SIG-M5 treated with dmso at 0.1 percent for 504 hours (cell line): Measurements from ENCODE around the gene C1QTNF6.
A peak's percentile ranks its signal among the peaks of the same experiment; 100 is the strongest.

Experiments used
- DNase-seq: peaks from one replicate; lab custom pipeline; 2025; ENCODE audit not compliant: unreplicated experiment; lab: John Stamatoyannopoulos, UW

The C1QTNF6 gene

DNA sequence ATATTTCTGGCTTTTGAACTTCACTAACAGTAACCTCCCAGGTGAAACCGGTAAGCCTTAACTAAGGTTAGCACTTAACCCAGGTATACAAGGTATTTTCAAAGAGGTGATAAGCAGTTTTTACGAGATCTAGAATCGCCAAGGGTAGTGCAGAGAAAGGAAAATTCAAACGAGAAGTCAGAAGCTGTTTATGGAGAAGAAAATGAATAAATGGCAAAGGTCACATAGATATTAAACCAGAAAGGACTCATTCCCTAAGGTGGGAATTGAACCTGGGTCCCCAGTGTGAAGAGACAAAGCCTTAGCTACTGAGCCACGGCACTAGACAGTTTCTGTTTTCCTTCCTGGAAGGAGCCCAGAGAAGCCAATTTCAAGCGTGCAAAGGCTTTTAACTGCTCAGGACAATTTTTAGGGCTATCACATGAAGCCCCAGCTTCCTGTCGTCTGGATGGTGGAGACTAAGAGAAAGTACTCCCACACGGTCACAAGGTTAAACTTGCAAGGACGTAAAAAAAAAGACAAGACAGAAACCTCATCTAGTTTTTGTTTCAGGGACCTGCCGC, 5.7 kb upstream of the C1QTNF6 start:
- DNase-seq, result no peak

- DNase-seq, result no peak
Observed at GRCh38 chr22:37192741-37193140, 4.7 kb upstream of the C1QTNF6 start.

DNA sequence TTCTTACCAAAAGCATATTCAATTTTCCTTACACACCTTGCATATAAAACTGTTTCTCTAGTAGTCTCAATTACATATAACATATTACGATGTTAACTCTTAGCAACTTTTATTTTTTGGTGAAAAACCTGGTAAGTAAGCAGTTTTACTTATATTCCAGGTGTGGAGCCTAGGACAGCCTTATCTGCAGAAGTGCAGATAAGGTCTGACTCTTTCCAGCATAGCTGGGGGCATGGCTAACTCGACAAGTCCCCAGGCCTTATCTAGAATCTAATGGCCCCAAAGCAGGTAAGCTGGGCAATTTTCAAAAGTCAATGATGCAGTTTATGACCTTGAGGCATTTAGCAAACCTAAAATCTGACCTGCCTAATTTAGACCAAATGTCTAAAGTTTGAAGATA, 4.2 kb upstream of the C1QTNF6 start:
- no peak for DNase-seq

DNA sequence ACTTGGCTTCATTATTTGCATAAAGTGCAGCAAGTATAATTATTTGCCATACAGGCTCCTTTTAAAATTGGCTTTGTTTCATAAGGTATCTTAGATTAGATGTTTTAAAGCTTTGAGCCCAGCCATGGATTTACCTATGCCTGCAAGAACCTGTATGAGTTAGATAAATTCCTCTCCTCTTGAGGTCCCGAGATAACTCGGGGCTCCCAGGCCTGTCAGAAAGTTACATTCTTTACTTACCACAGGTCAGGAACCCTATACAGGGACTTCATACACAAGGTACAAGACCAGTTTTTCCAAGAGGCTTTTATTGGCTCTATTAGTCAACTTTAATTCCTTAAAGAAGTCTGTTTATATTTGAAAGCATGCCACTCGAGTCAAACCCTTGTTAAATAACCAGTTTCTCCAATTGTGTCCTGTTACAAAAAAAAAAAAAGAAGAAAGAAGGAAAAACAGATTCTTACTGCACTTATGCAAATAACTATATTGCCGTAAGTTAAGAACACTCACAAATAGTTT, 2.3 kb upstream of the C1QTNF6 start:
- DNase-seq, result no peak

- no peak for DNase-seq
Observed at GRCh38 chr22:37188901-37189466, 937 bp upstream of the C1QTNF6 start.

DNA sequence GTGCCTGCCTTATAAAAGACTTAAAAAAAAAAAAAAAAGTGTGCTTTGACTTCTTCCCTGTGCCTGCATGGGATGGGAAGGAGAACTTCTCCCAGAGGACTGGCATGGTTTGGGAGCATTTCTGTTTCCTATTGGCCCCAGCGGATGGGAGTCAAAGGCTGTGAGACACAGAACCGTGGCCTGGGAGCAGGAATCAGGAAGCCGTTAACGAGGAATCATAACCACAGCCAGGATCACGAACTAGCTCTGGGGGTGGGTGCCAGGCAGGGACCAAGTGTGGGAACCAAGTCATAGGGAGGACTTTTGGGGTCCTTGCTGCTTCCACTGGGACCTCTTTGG, 526 bp downstream of the C1QTNF6 start:
- no peak for DNase-seq

DNA sequence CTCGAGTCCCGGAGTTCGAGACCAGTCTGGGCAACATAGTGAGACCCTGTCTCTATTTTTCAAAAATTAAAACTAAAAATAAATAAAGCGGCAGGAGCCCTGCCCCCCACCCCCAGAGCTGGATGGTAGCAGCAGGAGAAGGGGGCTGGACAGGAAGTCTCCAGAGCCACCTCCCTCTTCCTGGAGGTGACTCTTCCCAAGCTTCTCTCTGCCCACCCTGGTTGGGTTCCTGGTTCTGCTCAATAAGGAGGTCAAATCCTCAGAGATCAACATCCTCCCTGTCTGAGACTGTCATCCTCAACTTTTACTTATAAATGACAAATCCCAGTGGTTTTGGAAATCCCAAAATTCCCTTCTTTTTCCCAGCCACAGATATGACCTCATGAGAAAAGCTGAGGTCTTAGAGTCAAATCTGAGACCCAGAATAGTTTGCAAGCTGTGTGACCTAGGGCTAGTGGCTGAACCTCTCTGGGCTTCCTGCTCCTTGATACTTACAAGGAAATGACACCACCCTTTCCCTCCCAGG, 987 bp downstream of the C1QTNF6 start:
- no peak for DNase-seq

GRCh38 chr22:37186228-37186996, 1.6 kb downstream of the C1QTNF6 start:
- peak; percentile 18 for DNase-seq

GRCh38 chr22:37185646-37186227, 2.3 kb downstream of the C1QTNF6 start:
- DNase-seq, result no peak

- no peak for DNase-seq
Observed at GRCh38 chr22:37184816-37185541, 3.1 kb downstream of the C1QTNF6 start.

DNA sequence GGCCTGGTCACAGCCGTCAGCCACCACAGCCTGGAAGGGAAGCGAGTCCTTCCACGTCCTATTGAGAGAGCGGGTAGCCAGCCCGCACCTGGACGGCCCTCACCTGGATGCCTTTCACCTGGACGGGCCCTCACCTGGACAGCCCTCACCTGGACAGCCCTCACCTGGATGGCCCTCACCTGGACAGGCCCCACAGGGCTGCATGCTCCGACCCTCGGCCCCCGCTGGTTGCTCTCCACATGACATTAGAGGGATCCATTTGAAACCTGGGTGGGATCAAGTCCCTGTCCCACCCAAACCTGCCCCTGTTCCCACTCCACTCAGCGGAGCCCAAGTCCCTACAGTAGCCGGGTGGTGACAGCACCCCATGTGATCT, 3.7 kb downstream of the C1QTNF6 start:
- no peak for DNase-seq

DNA sequence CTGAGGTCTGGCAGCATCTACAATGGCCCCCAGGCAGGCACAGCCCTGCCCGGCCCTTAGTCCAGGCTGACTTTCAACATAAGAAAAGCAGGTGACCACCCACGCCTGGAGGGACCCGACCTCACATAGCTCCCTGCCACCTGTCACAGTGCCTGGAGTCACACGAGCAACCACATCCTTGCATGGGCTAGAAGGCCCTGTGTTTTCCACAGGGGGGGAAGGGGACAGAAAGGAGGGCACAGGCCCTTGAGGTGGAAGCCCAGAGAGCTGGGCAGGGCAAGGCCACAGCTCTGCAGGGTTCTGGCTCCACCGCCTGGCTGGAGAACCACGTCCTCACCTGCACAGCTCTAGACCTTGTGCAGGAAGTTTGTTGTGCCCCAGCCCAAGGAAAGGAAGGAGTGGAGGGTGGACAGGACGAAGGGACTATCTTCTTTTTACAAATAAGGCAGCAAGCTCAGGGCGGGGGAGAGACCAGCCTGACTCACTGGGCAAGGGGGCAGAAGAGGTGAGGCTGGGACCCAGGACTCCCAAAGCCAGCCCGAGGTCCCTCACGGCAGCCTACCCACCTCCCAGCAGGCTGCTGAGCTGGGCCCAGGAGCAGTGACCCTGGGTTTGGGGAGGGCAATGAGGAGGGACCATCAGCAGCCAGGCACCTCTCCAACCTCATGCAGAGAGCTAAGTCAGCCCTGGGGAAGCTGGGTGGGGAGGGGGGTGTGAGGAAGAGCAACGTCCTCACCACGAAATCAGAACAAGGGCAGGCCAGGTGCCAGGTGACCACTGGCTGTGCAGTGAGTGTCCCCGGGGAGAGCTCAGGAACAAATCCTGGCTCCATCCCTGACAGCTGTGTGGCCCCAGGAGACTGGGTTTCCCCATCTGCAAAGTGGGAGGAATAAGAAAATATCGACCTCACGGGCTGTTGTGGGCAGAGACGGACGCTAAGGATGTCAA, 4.3 kb downstream of the C1QTNF6 start:
- no peak for DNase-seq

- no peak for DNase-seq
Observed at GRCh38 chr22:37182949-37183245, 5.2 kb downstream of the C1QTNF6 start.

- no peak for DNase-seq
Observed at GRCh38 chr22:37182101-37182948, 5.7 kb downstream of the C1QTNF6 start.

DNA sequence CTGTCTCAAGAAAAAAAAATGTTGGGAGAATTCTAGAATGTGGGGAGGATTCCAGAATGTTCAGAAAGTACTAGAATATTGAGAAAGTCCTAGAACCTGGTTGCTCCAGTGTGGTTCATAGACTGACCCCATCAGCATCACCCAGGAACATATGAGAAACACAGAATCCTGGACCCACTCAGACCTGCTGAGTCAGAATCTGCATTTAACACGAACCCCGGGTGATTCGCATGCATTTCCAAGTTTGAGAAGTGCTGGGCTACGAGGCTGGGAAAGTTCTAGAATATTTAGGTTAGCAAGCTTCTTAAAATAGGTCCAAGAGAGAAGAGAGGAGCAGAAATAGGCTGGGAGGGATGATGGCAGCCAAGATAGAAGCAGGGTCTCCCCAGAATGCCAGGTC, 6.4 kb downstream of the C1QTNF6 start:
- no peak for DNase-seq

GRCh38 chr22:37180531-37181231, 7.4 kb downstream of the C1QTNF6 start:
- no peak for DNase-seq

DNA sequence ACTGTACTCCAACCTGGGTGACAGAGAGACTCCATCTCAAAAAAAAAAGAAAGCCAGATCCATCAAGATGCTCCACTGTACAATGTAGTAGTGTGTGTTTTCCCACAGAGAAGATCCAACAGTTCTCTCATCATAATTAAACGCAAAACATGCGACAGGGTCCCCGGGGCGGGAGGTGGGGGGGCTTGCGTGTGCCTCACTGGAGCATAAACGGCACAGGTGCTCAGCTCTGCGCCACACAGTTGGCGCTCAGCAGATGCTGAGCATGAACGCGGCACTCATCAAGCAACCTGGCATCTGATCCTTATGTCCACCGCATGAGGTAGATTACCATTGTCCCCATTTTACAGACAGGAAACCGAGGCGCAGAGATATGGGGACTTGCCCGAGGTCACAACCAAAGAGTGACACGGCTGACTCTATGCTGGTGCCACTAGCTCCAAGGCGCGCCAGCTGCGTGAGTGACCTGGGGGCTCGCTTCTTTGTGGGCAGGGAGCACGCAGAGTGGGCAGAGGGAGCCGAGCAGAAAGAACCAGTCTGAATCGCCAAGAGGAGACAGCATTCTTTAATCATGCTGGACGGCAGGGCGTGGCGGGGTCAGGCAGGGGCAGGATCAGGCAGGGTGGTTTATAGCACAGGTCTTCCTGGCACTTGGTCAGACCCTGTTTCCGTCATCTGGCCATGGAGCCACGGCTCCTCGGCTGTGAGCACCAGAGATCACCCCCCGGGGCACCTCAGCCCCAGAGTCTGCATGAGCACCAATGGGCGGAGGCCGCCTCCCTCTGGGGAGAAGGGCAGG, 8.2 kb downstream of the C1QTNF6 start:
- DNase-seq, result no peak

- DNase-seq, result no peak
Observed at GRCh38 chr22:37179126-37179470, 8.9 kb downstream of the C1QTNF6 start.
